ENCODE data around the gene ATXN1. TPM values are rescaled to one million over a fixed set of nuclear protein-coding genes. Genes with fewer than 3 reads are reported as not detected.

Gene ATXN1
- total and polyA plus RNA-seq, 2 of the 8 experiments (the other 6 are each of a cell fraction or from before 2014, with no cell fraction given), result 1.6 to 4.0 TPM

- DNase-seq (ENCODE audit: low read depth in 1 of 2, low spot score in 2 of 2) (no peak), FAIRE-seq (no peak)
- Histone ChIP-seq H3K23ac (ENCODE audit: insufficient read length) (no peak overlapping the region), H3K14ac (ENCODE audit: insufficient read length) (no peak overlapping the region), H3K4me2 (ENCODE audit: insufficient read depth in 1 of 2, low read depth in 2 of 2, low read length in 2 of 2) (no peak overlapping the region), H3K56ac (replicated peaks; ENCODE audit: insufficient read length, low read depth, low read length) (no peak overlapping the region), H4K91ac (replicated peaks; ENCODE audit: insufficient read length, low read length) (no peak overlapping the region), H2BK12ac (ENCODE audit: low read depth, low read length) (no peak overlapping the region), H3K9me3 (ENCODE audit: insufficient read depth in 2 of 2, low read depth in 1 of 2, low read length in 1 of 2) (no peaks in the 10 kb centered on the region; a peak in 1 of 4 replicates), H2AK5ac (ENCODE audit: low read depth, low read length) (no peak overlapping the region), H4K5ac (ENCODE audit: insufficient read length, low read depth, low read length) (no peak overlapping the region), H3K18ac (ENCODE audit: extremely low read depth, low read length) (no peak overlapping the region), H3K27me3 (replicated peaks in 1 of 4; ENCODE audit: control insufficient read depth in 3 of 4, extremely low read depth in 1 of 4, insufficient read depth in 3 of 4, low read length in 3 of 4) (no peaks in the 10 kb centered on the region), H2BK20ac (ENCODE audit: low read length) (no peak overlapping the region), H3K4me1 (replicated peaks in 1 of 4; ENCODE audit: control insufficient read depth in 3 of 4, insufficient read depth in 4 of 4, low read length in 3 of 4) (no peaks in the 10 kb centered on the region), H4K8ac (ENCODE audit: extremely low read depth, insufficient read depth, low read length) (no peak overlapping the region), H3K4ac (replicated peaks; ENCODE audit: insufficient read length, low read depth, low read length) (no peak overlapping the region), H3K9ac (replicated peaks in 1 of 4; ENCODE audit: extremely low read depth in 1 of 4, low read depth in 3 of 4, low read length in 3 of 4) (no peak overlapping the region), H3K79me1 (ENCODE audit: low read depth, low read length) (no peaks in the 10 kb centered on the region), H3K36me3 (ENCODE audit: control insufficient read depth in 2 of 4, insufficient read depth in 4 of 4, low read length in 3 of 4) (no peaks in the 10 kb centered on the region), H3K27ac (ENCODE audit: low read depth, low read length) (no peak overlapping the region), H2BK5ac (ENCODE audit: low read depth, low read length) (no peak overlapping the region), H3K79me2 (ENCODE audit: control insufficient read depth in 1 of 2, insufficient read depth in 2 of 2, low read length in 2 of 2) (no peaks in the 10 kb centered on the region), H2BK120ac (replicated peaks; ENCODE audit: low read depth, low read length) (no peak overlapping the region), H3K23me2 (ENCODE audit: low read depth, low read length) (no peaks in the 10 kb centered on the region), H4K20me1 (replicated peaks in 1 of 2; ENCODE audit: control insufficient read depth in 1 of 2, insufficient read depth in 2 of 2, low read length in 2 of 2) (no peaks in the 10 kb centered on the region), H3K4me3 (ENCODE audit: extremely low read depth in 1 of 4, insufficient read depth in 2 of 4, low read depth in 3 of 4, low read length in 4 of 4) (no peak overlapping the region), H2BK15ac (ENCODE audit: low read length) (no peak overlapping the region), H2AFZ (ENCODE audit: low read length) (no peak overlapping the region)
- ChIA-PET POLR2A (ENCODE audit: partially characterized antibody) (no interaction called here), CTCF (ENCODE audit: partially characterized antibody) (interaction anchor here (0.5 to 0.8 kb wide), 2 partner anchors 150 to 513 kb away, joined by 3 read pairs; no protein-coding TSS in a partner anchor)
- WGBS, 2 experiments (ENCODE audit: extremely low coverage in 1 of 2, insufficient coverage in 1 of 2, insufficient read length in 1 of 2, insufficient replicate concordance in 2 of 2, low coverage in 1 of 2, low lambda C conversion rate in 2 of 2, missing lambda C conversion rate in 1 of 2), result 86% methylated on average over 12 of the region's 12 CpGs; no CpG with 5 or more reads in 1 of the 2 experiments
- TF ChIP-seq RXRA (IDR thresholded peaks at IDR 0.05; ENCODE audit: insufficient read depth, low read depth, low read length), result no peak
- no peak for TF ChIP-seq SIRT6 (IDR thresholded peaks at IDR 0.05; ENCODE audit: low read length)
- no peak for TF ChIP-seq POLR2AphosphoS5 (IDR thresholded peaks at IDR 0.05; ENCODE audit: low read depth, low read length)
- TF ChIP-seq RNF2 (IDR thresholded peaks at IDR 0.05; ENCODE audit: borderline replicate concordance, low read depth, low read length, missing control alignments, poor library complexity, severe bottlenecking), result no peak
- no peak for TF ChIP-seq ASH2L (IDR thresholded peaks at IDR 0.05; ENCODE audit: low read length)
- no peak for TF ChIP-seq E2F6 (IDR thresholded peaks at IDR 0.05)
- no peak for TF ChIP-seq BCL11A (IDR thresholded peaks at IDR 0.05; ENCODE audit: low read depth in 2 of 2, low read length in 2 of 2)
- no peak for TF ChIP-seq TAF7 (optimal IDR thresholded peaks at IDR 0.05; ENCODE audit: borderline replicate concordance, low read depth, low read length)
- TF ChIP-seq SUZ12 (IDR thresholded peaks at IDR 0.05; ENCODE audit: low read length), result no peak
- no peak for TF ChIP-seq CREB1 (IDR thresholded peaks at IDR 0.05)
- TF ChIP-seq USF2 (IDR thresholded peaks at IDR 0.05; ENCODE audit: low read length), result no peak
Observed at GRCh38 chr6:16477367-16478149, 283.7 kb downstream of the ATXN1 start.
